HG03139 (cell line): ENCODE measurements around the gene RTP5.
"Not testable (repeated sequence)": the region's sequence is repeated elsewhere in the genome, so short reads cannot be mapped to it uniquely, and the experiment has no call there.

Experiments
- ATAC-seq: cut with Tn5 transposase; IDR thresholded peaks from one replicate; pipeline ENCODE4 v1.9.1; 2021; ENCODE audit not compliant: unreplicated experiment

Gene RTP5

GRCh38 chr2:241921631-241922030 lies 52.1 kb downstream of the RTP5 start:
- ATAC-seq: not testable (repeated sequence)

GRCh38 chr2:241922411-241922810 lies 52.9 kb downstream of the RTP5 start:
- no peak for ATAC-seq

GRCh38 chr2:241922816-241923601 lies 53.5 kb downstream of the RTP5 start:
- ATAC-seq: not testable (repeated sequence)
